HTR-8/SVneo (cell line): ENCODE results near the gene TBL1X.

ENCODE experiments used
- DNase-seq: peaks from one replicate; pipeline ENCODE4 v3.0.0; 2011; ENCODE audit warnings: low spot score, mixed read lengths; ENCODE audit not compliant: insufficient read length
- FAIRE-seq: peaks from 2 replicates; lab custom pipeline; 2011; peaks lifted over from hg19 to GRCh38; lab: Jason Lieb, UNC

The TBL1X gene

DNA sequence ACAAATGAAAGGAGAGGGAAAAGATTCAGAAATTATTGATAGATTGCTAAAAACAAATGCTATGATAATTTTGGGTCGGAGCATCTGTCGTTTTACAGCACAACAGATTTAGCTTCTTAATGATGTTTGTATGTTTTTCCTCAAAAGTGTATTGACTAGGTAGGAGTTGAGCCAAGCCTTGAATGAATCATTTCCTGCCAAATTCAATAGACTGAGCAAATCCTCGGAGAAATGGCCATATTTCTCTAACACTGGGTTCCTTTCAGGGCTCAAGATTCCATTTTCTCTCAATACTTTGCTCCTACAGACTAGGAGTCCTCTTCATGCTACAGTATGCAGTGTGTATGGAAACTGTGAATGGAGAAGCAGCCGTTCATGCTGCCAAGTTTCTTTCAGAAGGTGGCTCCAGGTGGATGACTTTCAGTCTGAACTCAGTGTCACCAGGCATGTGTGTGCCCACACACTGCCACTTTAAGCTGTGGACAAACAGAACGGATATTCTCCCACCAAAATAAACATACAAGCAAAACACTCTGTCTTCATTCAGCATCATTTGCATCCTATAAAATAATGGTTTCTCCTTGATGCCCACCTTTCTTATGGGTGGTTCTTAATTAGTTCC lies 146.0 kb downstream of the TBL1X start:
- DNase-seq (no peak), FAIRE-seq (no peak)

DNA sequence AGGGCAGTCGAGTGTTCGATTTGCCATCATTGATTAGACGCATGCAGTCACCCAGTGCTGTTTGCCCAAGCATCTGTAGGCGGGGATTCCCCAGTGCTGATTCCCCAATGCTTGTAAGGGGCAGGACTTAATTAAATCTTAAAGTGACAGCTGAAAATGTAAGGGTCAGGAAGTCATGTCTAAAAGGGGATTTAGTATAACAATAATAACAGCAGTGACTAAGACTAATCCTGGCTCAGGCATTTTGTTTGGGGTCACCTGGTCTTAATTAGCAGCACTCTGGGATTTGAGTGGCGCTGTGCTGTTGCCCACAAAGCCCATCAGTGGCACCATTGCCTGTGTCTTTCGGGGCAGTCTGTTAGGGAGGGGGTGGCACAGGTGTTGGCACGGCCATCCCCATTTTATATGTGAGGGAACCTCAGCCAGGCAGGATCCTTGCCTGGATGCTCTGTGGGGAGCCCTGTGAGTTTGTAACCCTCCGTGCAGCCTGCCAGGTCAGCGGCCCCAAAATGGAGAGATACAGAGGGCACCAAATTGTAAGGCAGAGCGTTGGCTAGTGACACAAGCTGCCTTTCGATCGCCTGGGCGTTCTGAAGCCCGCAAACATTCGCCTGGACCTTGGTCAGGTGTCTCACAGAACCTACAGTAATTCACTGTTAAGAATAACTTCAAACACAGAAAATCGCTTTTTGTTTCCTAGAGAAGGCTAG lies 146.7 kb downstream of the TBL1X start:
- FAIRE-seq (no peak), DNase-seq (no peak)

DNA sequence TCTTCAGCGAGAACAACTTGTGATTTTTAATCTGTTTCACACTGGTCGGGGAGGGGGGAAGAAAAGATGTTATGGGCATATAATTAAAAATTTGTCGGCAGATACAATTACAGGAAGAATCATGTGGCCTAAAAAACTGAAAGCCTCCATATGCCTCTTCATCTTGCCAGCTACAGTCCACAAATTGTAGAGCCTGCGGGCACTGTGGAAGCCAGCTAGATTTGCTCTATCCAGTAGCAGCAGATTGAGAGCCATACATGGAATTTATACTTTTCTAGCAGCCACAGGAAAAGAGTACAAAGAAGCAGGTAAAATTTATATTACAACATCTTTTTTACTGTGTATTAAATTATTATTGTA lies 147.3 kb downstream of the TBL1X start:
- DNase-seq (no peak), FAIRE-seq (no peak)

DNA sequence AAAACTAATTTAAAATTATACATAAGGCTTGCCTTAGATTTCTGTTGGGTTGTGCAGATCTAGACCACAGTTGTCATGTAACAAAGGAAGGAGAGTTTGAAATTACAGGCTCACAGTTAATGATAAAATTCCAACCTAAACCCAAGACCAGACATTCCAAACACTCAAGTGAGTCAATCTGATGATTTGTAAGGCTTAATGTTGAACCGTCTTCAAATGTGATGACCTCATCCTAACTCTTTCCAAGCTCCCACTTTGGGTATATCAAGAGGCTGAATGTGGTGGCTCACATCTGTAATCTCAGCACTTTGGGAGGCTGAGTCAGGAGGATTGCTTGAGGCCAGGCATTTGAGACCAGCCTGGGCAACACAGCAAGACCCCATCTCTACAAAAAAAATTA lies 149.2 kb downstream of the TBL1X start:
- no peak for DNase-seq
- FAIRE-seq: no peak

DNA sequence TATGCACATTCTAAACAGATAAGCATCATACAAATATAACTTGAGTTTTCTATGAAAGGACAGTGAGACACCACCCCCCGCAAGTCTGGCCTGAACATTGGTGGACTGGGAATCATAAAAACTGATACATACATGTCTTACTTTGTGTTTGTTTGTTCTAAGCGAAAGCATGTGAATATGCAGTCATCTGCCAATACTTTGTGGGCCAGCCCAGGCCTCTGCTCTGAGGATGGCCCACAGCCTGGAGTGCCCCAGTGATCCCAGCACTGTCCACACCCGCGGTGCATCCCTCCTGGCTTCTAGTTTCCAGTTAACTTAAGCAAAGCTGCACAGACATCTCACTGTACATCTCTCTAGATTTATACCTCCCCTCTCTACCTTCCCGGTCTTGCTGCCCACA lies 154.3 kb downstream of the TBL1X start:
- FAIRE-seq (no peak), DNase-seq (no peak)

DNA sequence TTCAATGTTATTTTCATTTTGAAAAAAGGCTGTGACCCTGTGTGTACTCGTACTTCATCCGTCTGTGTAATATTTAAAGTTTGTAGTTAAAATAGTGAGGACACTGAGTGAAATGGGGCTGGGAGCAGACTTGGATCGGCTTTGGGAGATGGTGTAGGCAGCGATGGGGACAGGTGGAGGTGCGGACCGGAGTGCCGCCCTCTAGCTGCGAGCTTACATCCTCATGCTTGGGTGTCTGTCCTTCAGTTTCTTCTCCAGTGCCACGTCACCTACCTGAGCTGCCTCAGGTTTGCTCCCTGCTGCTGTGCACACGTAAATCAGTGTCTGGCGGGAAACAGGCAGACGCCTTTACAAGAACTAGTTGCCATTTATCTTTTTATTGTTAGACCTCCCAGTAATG lies 154.7 kb downstream of the TBL1X start:
- no peak for DNase-seq
- no peak for FAIRE-seq

DNA sequence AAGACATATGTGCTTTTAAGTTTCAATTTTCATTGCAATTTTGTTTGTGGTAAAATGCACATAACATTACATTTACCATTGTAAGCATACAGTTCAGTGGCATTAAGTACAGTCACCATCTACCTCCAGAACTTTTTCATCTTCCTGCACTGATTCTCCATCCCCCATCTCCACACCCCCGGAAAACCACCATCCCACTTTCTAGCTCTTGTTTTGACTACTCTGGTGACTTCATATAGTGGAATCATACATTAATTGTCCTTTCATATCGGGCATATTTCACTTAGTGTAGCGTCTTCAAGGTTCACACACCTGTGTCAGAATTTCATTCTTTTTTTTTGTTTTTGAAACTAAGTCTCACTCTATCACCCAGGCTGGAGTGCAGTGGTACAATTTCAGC lies 157.3 kb downstream of the TBL1X start:
- DNase-seq: no peak
- FAIRE-seq: no peak

DNA sequence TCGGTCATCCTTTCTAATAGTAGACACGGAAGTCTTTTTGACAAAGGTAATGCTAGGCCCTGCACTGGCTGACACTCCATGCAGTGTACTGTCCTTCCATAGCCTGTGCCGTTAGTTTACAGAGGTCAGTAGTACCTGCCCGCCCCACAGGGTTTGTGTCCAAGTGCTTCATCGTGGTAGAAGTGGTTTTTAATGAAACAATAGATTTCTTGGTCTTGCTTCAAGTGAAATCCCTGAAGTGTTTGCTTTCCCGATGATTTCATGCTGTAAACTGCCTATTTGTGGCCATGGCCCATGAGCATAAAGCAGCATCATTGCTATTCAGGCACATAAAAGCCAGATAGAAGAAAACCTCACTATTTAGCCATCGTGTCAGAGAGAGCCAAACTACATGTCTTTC lies 161.5 kb downstream of the TBL1X start:
- no peak for DNase-seq
- no peak for FAIRE-seq

DNA sequence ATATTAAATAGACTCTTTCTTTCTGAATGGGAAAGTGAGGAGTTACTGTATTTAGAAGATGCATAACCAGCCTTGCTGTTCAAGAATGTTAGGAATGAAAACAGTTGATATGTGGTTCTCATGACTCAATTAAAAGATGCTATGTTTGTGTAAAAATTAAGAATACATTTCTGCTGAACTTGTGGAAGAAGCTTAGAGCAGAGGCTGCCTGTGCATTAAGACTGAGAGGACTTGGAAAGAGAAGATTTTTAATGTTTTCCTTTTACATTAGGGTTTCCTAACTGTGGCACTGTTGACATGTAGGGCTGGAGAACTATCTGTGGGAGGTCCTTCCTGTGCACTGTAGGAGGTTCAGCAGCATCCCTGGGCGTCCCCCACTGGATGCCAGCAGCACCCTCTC lies 163.1 kb downstream of the TBL1X start:
- no peak for DNase-seq
- no peak for FAIRE-seq

DNA sequence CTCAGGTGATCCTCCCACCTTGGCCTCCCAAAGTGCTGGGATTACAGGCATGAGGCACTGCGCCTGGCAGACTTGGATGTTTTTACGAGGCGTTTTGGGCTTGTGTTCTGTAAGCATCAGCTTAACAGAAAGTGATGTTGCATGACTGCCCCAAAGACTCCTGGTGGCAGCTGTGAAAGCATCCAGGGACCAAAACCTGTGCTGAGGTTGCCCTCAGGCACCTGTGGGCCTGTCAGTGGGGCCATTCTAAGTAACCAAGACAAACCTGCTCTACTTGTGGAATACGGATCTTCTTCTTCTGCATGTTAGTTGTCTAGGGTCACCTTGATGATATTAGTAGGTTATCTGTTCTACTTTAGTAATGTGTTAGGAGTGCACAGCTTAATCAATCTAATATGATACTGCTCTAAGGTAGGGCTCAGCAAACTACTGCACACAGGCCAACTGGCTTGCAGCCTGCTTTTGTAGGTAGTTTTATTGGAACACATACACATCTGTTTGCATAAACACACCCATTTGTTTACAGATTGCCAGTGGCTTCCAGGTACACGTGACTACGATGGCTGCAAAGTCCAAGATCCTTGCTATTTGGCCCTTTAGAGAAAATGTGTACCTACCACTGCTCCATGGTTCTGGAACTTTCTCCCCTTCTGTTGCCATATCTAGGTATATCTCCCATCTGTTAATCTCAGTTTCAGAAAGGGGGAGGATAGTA lies 164.1 kb downstream of the TBL1X start:
- FAIRE-seq (no peak), DNase-seq (no peak)

DNA sequence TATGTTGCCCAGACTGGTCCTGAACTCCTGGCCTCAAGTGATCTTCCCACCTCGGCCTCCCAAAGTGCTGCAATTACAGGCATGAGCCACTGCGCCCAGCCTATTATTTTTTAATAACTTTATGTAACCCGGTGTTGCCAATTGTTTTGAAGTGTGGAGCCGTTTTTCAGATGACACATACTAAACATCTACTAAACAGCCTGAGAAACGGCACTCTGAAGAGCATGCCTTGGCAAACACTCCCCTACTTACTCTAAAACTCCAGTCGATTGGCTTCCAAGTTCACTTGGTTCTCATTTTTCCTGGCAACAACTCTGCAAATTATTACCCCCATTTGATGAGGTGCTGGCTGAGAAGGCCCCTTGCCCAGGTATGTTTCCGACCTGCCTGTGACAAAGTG lies 169.7 kb downstream of the TBL1X start:
- no peak for DNase-seq
- no peak for FAIRE-seq

DNA sequence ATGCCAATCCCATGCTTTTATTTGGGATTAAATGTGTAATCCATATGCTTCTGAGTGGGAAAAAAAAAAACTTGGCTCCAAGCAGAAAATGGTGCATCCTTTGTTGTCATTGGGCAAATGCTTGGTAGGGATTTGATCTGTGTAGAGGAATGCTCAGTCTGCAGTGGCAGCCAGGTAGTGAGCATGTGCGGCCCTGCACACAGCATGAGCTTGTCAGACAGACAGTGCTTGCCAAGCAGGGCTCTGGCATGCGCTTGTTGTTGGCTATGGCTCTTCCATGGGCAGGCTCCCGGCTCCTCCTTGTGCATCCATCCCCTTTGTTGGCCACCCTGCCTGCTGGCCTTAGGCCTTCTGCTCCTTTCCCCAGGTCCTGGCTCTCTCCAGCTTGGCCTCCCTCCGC lies 170.5 kb downstream of the TBL1X start:
- DNase-seq (no peak), FAIRE-seq (no peak)

DNA sequence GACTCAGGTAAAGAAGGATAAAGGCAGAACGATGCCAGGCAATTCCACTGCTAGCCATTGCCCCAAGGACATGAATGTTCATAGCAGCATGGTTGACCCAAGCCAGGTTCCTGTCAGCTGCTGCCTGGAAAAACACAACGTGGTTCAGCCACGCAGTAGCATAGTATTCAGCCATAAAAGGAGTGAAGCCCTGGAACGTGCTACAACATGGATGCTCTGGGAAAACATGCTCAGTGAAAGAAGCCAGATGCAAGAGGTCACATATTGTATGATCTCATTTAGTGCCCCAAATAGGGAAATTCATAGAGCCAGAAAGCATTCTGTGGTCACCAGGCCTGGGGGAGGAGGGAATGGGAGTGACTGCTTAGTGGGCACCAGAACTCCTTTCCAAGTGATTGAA lies 170.9 kb downstream of the TBL1X start:
- no peak for FAIRE-seq
- no peak for DNase-seq

DNA sequence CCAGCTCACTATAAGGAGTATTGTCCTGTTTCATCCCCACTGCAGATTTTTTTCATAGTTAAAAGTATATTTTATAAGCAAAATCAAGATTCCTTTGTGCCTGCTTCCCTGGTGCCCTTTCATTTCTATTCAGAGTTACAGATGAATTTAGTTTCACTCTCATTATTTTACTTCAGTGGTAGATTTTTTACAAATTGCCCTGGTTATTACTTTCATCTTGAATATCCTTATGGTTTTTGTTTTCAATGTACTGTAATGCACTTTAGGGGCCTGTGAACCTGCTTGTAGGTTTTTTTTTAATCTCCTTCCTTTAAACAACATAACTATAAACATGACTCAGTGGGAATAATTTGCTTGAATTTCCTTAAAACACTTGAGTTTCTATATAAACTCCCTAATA lies 174.0 kb downstream of the TBL1X start:
- FAIRE-seq: no peak

DNA sequence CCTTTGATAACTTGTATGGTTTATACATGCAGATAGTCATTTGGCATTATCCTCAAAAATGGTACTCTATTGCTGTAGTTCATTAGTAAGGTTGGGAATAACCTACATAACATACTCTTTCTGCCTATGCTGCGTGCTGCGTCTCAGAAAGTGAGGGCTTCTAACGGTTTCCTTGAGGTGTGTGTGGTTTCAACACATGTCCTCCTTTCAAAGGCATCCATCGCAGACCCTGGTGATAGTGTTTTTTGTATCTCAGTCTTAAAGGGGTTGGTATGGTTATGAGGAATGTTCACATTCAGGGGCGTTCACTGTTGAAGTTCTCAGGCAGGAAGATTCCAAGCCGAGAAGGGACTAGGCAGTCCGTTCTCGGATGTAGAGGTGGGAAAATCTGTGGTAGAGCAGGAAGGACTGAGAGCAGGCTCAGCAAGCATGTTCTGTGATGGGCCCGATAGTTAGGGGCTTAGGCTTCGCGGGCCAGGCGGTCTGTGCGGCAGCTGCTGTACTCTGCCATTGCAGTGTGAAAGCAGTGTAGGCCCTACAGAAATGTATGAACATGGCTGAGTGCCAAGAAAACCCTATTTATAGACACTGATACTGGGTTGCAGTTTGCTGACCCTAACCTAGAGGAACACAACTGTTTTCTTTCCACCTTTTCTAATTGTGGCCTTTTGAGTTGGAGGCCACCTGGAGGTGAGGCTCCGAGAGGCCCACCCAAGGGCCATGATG lies 177.6 kb downstream of the TBL1X start:
- no peak for DNase-seq

More for the DNA sequence above, 174.0 kb downstream of the TBL1X start:
- DNase-seq: no peak

DNA sequence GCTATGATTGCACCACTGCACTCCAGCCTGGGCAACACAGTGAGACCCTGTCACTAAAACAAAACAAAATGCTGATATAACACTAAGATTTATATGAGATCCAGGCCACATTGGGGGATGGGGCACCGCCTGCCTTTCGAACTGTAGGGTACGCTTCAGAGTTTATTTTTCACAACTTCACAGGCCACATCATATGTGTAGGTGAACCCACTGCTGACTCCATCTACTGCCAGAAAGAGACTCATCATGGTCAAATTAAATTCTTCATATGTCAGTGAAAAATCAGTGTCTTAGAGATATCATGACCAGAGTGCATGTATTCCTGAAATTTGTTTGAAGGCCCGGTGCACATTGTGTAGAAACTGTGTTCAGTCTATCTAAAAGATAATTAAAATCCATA lies 178.9 kb downstream of the TBL1X start:
- FAIRE-seq (no peak), DNase-seq (no peak)

More for the DNA sequence above, 177.6 kb downstream of the TBL1X start:
- no peak for FAIRE-seq

DNA sequence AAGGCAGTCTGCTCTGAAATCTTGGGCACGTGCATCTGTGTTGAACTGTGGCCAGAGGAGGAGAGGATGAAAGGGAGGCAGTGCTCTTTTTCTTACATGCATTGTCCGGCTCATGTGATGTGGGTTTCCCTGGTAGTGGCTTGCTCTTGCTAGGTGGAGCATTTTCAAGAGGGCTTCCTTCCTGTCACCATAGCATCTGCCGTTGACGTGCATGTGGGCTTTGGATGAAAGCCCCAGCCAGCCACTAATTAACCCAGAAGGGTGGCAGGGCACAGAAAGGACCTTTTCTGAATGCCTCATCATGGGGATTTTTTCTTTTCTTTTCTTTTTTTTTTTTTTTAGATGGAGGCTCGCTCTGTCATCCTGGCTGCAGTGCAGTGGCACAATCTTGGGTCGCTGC lies 179.5 kb downstream of the TBL1X start:
- no peak for FAIRE-seq
- DNase-seq: no peak

DNA sequence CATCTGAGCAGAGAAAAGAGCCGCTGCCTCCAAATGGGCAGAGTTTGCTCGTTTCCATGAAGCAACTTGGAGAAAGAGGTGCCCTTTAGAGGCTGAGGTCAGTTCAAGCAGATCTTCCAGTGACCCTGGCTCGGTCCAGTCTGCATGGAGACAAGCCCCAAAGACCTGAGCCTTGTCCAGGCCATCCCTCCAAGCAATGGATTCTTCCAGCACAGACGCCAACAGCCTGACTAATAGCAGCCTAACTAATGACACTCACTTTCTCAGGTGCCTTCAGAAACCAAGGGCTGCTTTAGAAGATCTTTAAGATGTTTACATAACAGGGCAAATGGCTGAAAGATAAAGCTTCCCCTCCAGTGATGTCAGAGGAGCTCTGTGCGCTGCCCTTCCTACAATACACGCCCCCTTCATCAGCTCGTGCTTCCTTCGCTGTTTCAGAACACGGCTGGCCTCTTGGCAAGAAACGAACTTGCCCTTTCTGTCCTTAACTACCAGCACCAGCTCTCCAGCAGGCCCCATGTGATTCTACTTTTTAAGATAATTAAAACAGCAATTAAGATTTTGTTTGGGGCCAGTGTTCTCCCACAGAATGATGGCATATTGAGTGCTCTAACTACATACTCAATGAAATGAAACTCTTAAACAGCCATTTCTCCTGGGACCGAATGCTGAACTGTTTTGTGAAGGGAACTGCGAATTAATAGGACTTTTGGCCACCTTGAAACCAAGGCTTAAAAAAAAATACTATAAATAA lies 181.8 kb downstream of the TBL1X start:
- FAIRE-seq (no peak), DNase-seq (no peak)

DNA sequence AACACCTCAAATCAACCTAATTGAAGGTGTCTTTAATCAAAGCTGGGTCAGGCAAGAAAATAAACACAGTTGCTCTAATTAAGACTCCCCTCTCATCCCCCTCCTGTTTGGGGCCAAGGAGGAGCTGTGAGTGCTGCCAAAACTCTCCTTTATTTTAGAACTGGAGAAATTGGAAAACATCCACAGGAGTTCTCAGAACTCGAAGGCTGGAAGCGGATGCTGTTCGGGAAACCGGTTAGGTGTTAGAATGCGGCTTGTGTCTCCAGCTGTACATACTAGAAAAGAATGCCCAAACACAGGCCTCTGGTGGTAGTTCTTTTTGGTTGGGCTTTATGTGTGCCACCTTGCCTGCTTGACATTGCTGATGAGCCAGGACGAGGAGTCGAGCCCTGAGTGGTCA lies 182.6 kb downstream of the TBL1X start:
- DNase-seq (no peak), FAIRE-seq (no peak)

DNA sequence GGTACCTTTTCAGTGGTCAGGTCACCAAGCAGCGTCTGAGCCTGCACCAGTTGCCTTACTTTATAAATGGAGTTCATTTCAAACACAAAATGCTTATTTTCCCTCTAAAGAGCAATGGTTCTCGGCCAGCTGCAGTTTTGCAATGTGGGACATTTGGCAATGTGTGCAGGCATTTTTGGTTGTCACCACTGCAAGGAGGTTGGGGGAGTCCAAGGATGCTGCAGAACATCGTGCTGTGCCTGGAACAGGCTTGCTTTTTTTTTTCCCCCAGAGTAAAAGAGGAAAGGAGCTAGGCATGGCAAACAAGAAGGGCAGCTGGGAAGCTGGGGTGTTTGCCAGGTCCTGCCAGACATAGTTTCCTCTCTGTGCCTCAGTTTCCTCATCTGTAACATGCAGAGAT lies 185.2 kb downstream of the TBL1X start:
- DNase-seq (no peak), FAIRE-seq (no peak)
